OCI-LY7 (cell line): ENCODE measurements around the gene GDF10. TPM values are rescaled to one million over a fixed set of nuclear protein-coding genes. Genes with fewer than 3 reads are reported as not detected.
A peak's percentile ranks its signal among the peaks of the same experiment; 100 is the strongest.

Experiments used
- BruUV-seq: library from RNA; stranded (reverse); fragments of 400-500 nt; replicated peaks from 2 replicates; lab custom pipeline; 2021; lab: Mats Ljungman, UMichigan
- CTCF ChIA-PET: fragments of 300-600 bp; sonication (Branson Sonifier 250); formaldehyde crosslinking; loops from one replicate; lab custom pipeline; 2022; ENCODE audit warnings: antibody characterized with exemption; ENCODE audit not compliant: unreplicated experiment; lab: Charles Lee
- POLR2A ChIA-PET: fragments of 300-600 bp; sonication (Branson Sonifier 250); formaldehyde crosslinking; loops from one replicate; lab custom pipeline; 2022; ENCODE audit warnings: antibody characterized with exemption; lab: Charles Lee
- DNase-seq: peaks from one replicate; pipeline ENCODE4 v3.0.0-alpha.2; 2015; ENCODE audit warnings: low spot score
- H2AFZ ChIP-seq: fragments of 200-600 bp; sonication (generic), shearing (Covaris generic); 2 replicates; pipeline ENCODE4 v1.6.1; 2014; ENCODE audit warnings: mild to moderate bottlenecking, antibody characterized with exemption, low read length, moderate library complexity
- H3K27ac ChIP-seq: fragments of 200-600 bp; sonication (generic); 2 replicates; pipeline ENCODE4 v1.5.1; 2014; ENCODE audit warnings: mixed run types, low read depth, mild to moderate bottlenecking, moderate library complexity, low read length, inconsistent platforms; ENCODE audit not compliant: poor library complexity, severe bottlenecking
- H3K36me3 ChIP-seq: fragments of 200-600 bp; sonication (generic); 2 replicates; pipeline ENCODE4 v1.6.1; 2014; ENCODE audit warnings: mild to moderate bottlenecking, antibody characterized with exemption, low read length, moderate library complexity, mixed read lengths; ENCODE audit not compliant: insufficient read depth
- H3K4me1 ChIP-seq: fragments of 200-600 bp; sonication (generic); 2 replicates; pipeline ENCODE4 v1.5.1; 2014; ENCODE audit warnings: mild to moderate bottlenecking, low read length; ENCODE audit not compliant: insufficient read depth, poor library complexity, severe bottlenecking
- H3K4me2 ChIP-seq: fragments of 200-600 bp; sonication (generic); 2 replicates; pipeline ENCODE4 v1.6.1; 2014; ENCODE audit warnings: mild to moderate bottlenecking, low read length
- H3K4me3 ChIP-seq: fragments of 200-600 bp; sonication (generic); 2 replicates; pipeline ENCODE4 v1.5.1; 2014; ENCODE audit warnings: mild to moderate bottlenecking, low read depth, low read length; ENCODE audit not compliant: poor library complexity, severe bottlenecking
- H3K79me2 ChIP-seq: fragments of 200-600 bp; sonication (generic); 2 replicates; pipeline ENCODE4 v1.6.1; 2016; ENCODE audit warnings: low read depth, mild to moderate bottlenecking, low read length, moderate library complexity, mixed read lengths; ENCODE audit not compliant: insufficient read depth
- H3K9me2 ChIP-seq: fragments of 200-600 bp; sonication (generic); 2 replicates; pipeline ENCODE4 v1.6.1; 2016; ENCODE audit warnings: mild to moderate bottlenecking, low read length, mixed read lengths; ENCODE audit not compliant: insufficient read depth
- H3K9me3 ChIP-seq: fragments of 200-600 bp; sonication (generic); 2 replicates; pipeline ENCODE4 v1.6.1; 2014; ENCODE audit warnings: mild to moderate bottlenecking, mixed run types, low read length, mixed read lengths
- H4K20me1 ChIP-seq: fragments of 200-600 bp; sonication (generic); 2 replicates; pipeline ENCODE4 v1.6.1; 2014; ENCODE audit warnings: mild to moderate bottlenecking, antibody characterized with exemption, low read length, moderate library complexity, mixed read lengths; ENCODE audit not compliant: insufficient read depth
- EZH2phosphoT487 ChIP-seq: fragments of 200-600 bp; sonication (generic); IDR thresholded peaks from 2 replicates; pipeline ENCODE4 v1.6.1; 2018; ENCODE audit warnings: low read depth, borderline replicate concordance, mild to moderate bottlenecking, mixed run types, antibody characterized with exemption, low read length, moderate library complexity, mixed read lengths
- intact Hi-C: fragments of 100-400 bp; cut with micrococcal nuclease; formaldehyde crosslinking; loops from one replicate; pipeline ENCODE4 v1.10.0; 2022; ENCODE audit not compliant: unreplicated experiment
- total RNA-seq, 2 experiments: library from RNA; depleted of rRNA in 1 of 2; stranded (reverse); fragments of >200 nt in 1 of 2; shearing (Covaris generic) in 1 of 2; gene quantifications; 2 replicates each; pipeline ENCODE4 v1.2.3, GENCODE V29; 2014 to 2022
- TF ChIP-seq, protein P1 (sequence below): fragments of 200-600 bp; sonication (generic); conservative IDR thresholded peaks from 2 replicates; pipeline ENCODE4 v1.5.1; 2014; ENCODE audit warnings: mild to moderate bottlenecking, antibody characterized with exemption, low read length, moderate library complexity, mixed read lengths

GDF10 gene
- total RNA-seq, 2 experiments from 2014 or later: not detected

- Histone ChIP-seq H3K4me1 (peaks cover 31% of the 10 kb centered on the region), H3K9me3 (no peaks in the 10 kb centered on the region), H3K9me2 (no peaks in the 10 kb centered on the region), H3K4me2 (peak overlapping the region; percentile 55), H3K4me3 (no peak overlapping the region), H3K27ac (peak overlapping the region; percentile 70), H3K36me3 (no peaks in the 10 kb centered on the region), H3K79me2 (no peaks in the 10 kb centered on the region), H4K20me1 (no peaks in the 10 kb centered on the region), H2AFZ (peak overlapping the region; percentile 90)
- POLR2A ChIA-PET: interaction anchor here (0.8 to 1.0 kb wide), 2 partner anchors 10 to 34 kb away, joined by 3 read pairs; no protein-coding TSS in a partner anchor
- no peak for DNase-seq
- no TSS peak for BruUV-seq
- TF ChIP-seq, protein P1, sequence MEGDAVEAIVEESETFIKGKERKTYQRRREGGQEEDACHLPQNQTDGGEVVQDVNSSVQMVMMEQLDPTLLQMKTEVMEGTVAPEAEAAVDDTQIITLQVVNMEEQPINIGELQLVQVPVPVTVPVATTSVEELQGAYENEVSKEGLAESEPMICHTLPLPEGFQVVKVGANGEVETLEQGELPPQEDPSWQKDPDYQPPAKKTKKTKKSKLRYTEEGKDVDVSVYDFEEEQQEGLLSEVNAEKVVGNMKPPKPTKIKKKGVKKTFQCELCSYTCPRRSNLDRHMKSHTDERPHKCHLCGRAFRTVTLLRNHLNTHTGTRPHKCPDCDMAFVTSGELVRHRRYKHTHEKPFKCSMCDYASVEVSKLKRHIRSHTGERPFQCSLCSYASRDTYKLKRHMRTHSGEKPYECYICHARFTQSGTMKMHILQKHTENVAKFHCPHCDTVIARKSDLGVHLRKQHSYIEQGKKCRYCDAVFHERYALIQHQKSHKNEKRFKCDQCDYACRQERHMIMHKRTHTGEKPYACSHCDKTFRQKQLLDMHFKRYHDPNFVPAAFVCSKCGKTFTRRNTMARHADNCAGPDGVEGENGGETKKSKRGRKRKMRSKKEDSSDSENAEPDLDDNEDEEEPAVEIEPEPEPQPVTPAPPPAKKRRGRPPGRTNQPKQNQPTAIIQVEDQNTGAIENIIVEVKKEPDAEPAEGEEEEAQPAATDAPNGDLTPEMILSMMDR: no peak
- no peak for TF ChIP-seq EZH2phosphoT487
- intact Hi-C loops: no loop called here
- CTCF ChIA-PET: interaction anchor here (0.5 to 0.6 kb wide), 2 partner anchors 142 to 1395 kb away, joined by 3 read pairs; no protein-coding TSS in a partner anchor
Observed at GRCh38 chr10:47260505-47261111, 39.4 kb upstream of the GDF10 start.

DNA sequence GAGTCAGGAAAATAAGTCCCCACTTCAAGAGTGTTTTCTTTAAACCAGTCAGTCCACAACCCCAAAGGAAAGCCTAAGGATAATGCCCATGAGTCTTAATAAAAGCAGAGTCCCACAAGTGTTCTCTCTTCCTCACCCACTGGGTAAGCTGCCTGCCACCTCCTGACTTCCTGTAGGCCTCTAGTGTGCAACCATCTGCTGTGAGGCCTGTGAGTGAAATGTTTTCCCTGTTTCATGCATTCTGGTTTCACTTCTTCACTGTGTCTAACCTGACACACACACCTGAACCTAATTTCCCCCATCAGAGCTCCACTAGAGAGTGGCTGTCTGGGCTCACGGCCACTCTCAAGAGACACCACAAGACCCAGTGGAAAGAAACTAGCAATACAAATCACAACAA lies 38.9 kb upstream of the GDF10 start:
- Histone ChIP-seq H3K9me3 (no peaks in the 10 kb centered on the region), H3K79me2 (no peaks in the 10 kb centered on the region), H3K9me2 (no peaks in the 10 kb centered on the region), H3K4me3 (no peak overlapping the region), H2AFZ (peak overlapping the region; percentile 90), H3K27ac (peak overlapping the region; percentile 70), H3K4me2 (peak overlapping the region; percentile 55), H3K36me3 (no peaks in the 10 kb centered on the region), H4K20me1 (no peaks in the 10 kb centered on the region), H3K4me1 (peaks cover 31% of the 10 kb centered on the region)
- ChIA-PET CTCF (no interaction called here), POLR2A (interaction anchor here (1.0 kb wide), 1 partner anchor 10 kb away, joined by 3 read pairs; no protein-coding TSS in a partner anchor)
- TF ChIP-seq, protein P1: no peak
- no peak for TF ChIP-seq EZH2phosphoT487
- no TSS peak for BruUV-seq
- peak; percentile 88 for DNase-seq
- intact Hi-C loops: no loop called here

DNA sequence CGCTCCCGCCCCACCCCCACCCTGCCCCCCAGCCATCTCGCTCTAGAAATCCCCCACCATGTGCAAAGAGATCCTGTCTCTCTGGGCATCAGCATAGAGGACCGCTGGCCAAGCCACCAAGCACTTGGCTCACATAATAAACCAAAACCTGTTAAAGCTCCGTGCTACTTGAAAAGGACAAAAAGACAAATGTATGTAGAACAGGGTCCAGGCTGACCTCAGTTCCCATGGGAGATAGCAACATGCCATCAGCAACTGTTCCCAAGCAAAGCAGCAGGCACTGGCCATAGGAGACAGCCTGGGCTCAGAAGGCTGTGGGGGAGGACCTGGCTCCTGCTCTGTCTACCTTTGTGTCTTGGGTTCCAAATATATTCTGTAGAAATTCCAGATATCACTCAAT lies 38.4 kb upstream of the GDF10 start:
- Histone ChIP-seq H2AFZ (peak overlapping the region; percentile 90; the same call in 1 of the 2 replicates), H3K79me2 (no peaks in the 10 kb centered on the region), H3K4me3 (no peak overlapping the region), H3K9me3 (no peaks in the 10 kb centered on the region), H3K4me1 (peaks cover 31% of the 10 kb centered on the region), H3K4me2 (peak overlapping the region; percentile 55), H3K36me3 (no peaks in the 10 kb centered on the region), H3K9me2 (no peaks in the 10 kb centered on the region), H3K27ac (peak overlapping the region; percentile 70), H4K20me1 (no peaks in the 10 kb centered on the region)
- no TSS peak for BruUV-seq
- ChIA-PET POLR2A (interaction anchor here (1.0 kb wide), 1 partner anchor 11 kb away, joined by 3 read pairs; no protein-coding TSS in a partner anchor), CTCF (no interaction called here)
- TF ChIP-seq, protein P1: no peak
- TF ChIP-seq EZH2phosphoT487: no peak
- no peak for DNase-seq
- intact Hi-C loops: no loop called here
